RWPE2 (cell line): ENCODE measurements around the gene ELAC1.

Experiments
- ATAC-seq: fragments of 200-7000 bp; cut with Tn5 transposase; 3 replicates; pipeline ENCODE4 v1.9.1; 2021; ENCODE audit warnings: low read depth
- DNase-seq: peaks from one replicate; pipeline ENCODE4 v3.0.0-alpha.2; 2020; ENCODE audit warnings: low spot score
- H3K27ac ChIP-seq: fragments of 450-650 bp; 2 replicates; pipeline ENCODE4 v1.5.1; 2017; ENCODE audit warnings: mild to moderate bottlenecking; ENCODE audit not compliant: poor library complexity, severe bottlenecking
- H3K27me3 ChIP-seq: fragments of 250-450 bp; sonication (Bioruptor Pico); 2 replicates; pipeline ENCODE4 v1.5.1; 2021; ENCODE audit warnings: mild to moderate bottlenecking, moderate library complexity; ENCODE audit not compliant: insufficient read depth, poor library complexity, severe bottlenecking
- H3K36me3 ChIP-seq: fragments of 250-450 bp; sonication (Bioruptor Pico); 2 replicates; pipeline ENCODE4 v1.5.1; 2020; ENCODE audit warnings: low read depth, mild to moderate bottlenecking, moderate library complexity
- H3K4me1 ChIP-seq: fragments of 250-450 bp; sonication (Bioruptor Pico); 2 replicates; pipeline ENCODE4 v1.5.1; 2021; ENCODE audit warnings: mild to moderate bottlenecking, moderate library complexity; ENCODE audit not compliant: insufficient read depth, poor library complexity, severe bottlenecking
- H3K4me3 ChIP-seq: fragments of 250-450 bp; sonication (Bioruptor Pico); 2 replicates; pipeline ENCODE4 v1.5.1; 2021; ENCODE audit warnings: mild to moderate bottlenecking, moderate library complexity; ENCODE audit not compliant: severe bottlenecking
- H3K9me3 ChIP-seq: fragments of 250-450 bp; sonication (Bioruptor Pico); 2 replicates; pipeline ENCODE4 v1.5.1; 2021; ENCODE audit warnings: mild to moderate bottlenecking, moderate library complexity; ENCODE audit not compliant: severe bottlenecking
- TF ChIP-seq, protein P1 (sequence below): fragments of 450-650 bp; IDR thresholded peaks from one replicate; pipeline ENCODE4 v1.5.1; 2017; ENCODE audit warnings: mild to moderate bottlenecking, moderate library complexity; ENCODE audit not compliant: poor library complexity, severe bottlenecking

Gene ELAC1

GRCh38 chr18:50967714-50968661 is at the start of gene ELAC1:
TSS of gene ELAC1 (plus strand) at chr18:50968040. CDS start at chr18:50974405, 6,365 bp downstream.
- Histone ChIP-seq H3K4me3 (peak within 1 kb of the TSS; percentile 85), H3K27ac (peak within 1 kb of the TSS; percentile 65), H3K9me3 (no peaks in the 10 kb centered on the region), H3K4me1 (peaks cover 4% of the 10 kb centered on the region), H3K27me3 (no peaks in the 10 kb centered on the region), H3K36me3 (no peaks in the 10 kb centered on the region)
- ATAC-seq (peak; percentile 94), DNase-seq (peak; percentile 53)
- TF ChIP-seq, protein P1, sequence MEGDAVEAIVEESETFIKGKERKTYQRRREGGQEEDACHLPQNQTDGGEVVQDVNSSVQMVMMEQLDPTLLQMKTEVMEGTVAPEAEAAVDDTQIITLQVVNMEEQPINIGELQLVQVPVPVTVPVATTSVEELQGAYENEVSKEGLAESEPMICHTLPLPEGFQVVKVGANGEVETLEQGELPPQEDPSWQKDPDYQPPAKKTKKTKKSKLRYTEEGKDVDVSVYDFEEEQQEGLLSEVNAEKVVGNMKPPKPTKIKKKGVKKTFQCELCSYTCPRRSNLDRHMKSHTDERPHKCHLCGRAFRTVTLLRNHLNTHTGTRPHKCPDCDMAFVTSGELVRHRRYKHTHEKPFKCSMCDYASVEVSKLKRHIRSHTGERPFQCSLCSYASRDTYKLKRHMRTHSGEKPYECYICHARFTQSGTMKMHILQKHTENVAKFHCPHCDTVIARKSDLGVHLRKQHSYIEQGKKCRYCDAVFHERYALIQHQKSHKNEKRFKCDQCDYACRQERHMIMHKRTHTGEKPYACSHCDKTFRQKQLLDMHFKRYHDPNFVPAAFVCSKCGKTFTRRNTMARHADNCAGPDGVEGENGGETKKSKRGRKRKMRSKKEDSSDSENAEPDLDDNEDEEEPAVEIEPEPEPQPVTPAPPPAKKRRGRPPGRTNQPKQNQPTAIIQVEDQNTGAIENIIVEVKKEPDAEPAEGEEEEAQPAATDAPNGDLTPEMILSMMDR, result peak; percentile 5

- DNase-seq, result no peak
Observed at GRCh38 chr18:50918153-50918552, 49.7 kb upstream of the ELAC1 start.

GRCh38 chr18:50924372-50924771 is 43.5 kb upstream of the ELAC1 start:
- TF ChIP-seq, protein P1, result no peak
- Histone ChIP-seq H3K9me3 (no peaks in the 10 kb centered on the region), H3K4me3 (no peak overlapping the region), H3K27me3 (no peaks in the 10 kb centered on the region), H3K27ac (no peak overlapping the region), H3K4me1 (no peaks in the 10 kb centered on the region), H3K36me3 (peaks cover 40% of the 10 kb centered on the region)
- DNase-seq (no peak), ATAC-seq (no peak)

More at GRCh38 chr18:50918153-50918552, 49.7 kb upstream of the ELAC1 start:
- H3K27ac ChIP-seq, result no peak overlapping the region
- H3K4me3 ChIP-seq, result no peak overlapping the region
- no peaks in the 10 kb centered on the region for H3K27me3 ChIP-seq
- H3K36me3 ChIP-seq, result peaks cover 14% of the 10 kb centered on the region; the same call in 1 of the 2 replicates
- ATAC-seq, result no peak
- H3K9me3 ChIP-seq, result no peaks in the 10 kb centered on the region
- TF ChIP-seq, protein P1, result no peak
- H3K4me1 ChIP-seq, result no peaks in the 10 kb centered on the region

GRCh38 chr18:50926521-50926920 is 41.3 kb upstream of the ELAC1 start:
- no peaks in the 10 kb centered on the region for H3K9me3 ChIP-seq
- no peak overlapping the region for H3K27ac ChIP-seq
- H3K4me3 ChIP-seq, result no peak overlapping the region
- no peaks in the 10 kb centered on the region for H3K4me1 ChIP-seq
- TF ChIP-seq, protein P1, result no peak
- ATAC-seq (no peak), DNase-seq (no peak)
- H3K36me3 ChIP-seq, result peaks cover 27% of the 10 kb centered on the region
- no peaks in the 10 kb centered on the region for H3K27me3 ChIP-seq

GRCh38 chr18:50928551-50928950 is 39.3 kb upstream of the ELAC1 start:
- no peak for ATAC-seq
- DNase-seq, result no peak
- Histone ChIP-seq H3K27ac (no peak overlapping the region), H3K27me3 (no peaks in the 10 kb centered on the region), H3K9me3 (no peaks in the 10 kb centered on the region), H3K4me1 (no peaks in the 10 kb centered on the region), H3K4me3 (no peak overlapping the region), H3K36me3 (peaks cover 30% of the 10 kb centered on the region)
- TF ChIP-seq, protein P1, result no peak
